HUES48 (cell line): Measurements from ENCODE around the gene MALRD1.

Experiments used
- H3K27ac ChIP-seq: one replicate; pipeline ENCODE4 v1.7.0; 2013; ENCODE audit warnings: low read depth, low read length, inconsistent platforms
- H3K27me3 ChIP-seq: 2 replicates; pipeline ENCODE4 v1.6.1; 2013; ENCODE audit warnings: mild to moderate bottlenecking, low read length; ENCODE audit not compliant: control insufficient read depth, insufficient read depth
- H3K36me3 ChIP-seq: 2 replicates; pipeline ENCODE4 v1.6.1; 2013; ENCODE audit warnings: low read length; ENCODE audit not compliant: control insufficient read depth, insufficient read depth
- H3K4me1 ChIP-seq: 2 replicates; pipeline ENCODE4 v1.6.1; 2013; ENCODE audit warnings: mild to moderate bottlenecking, low read length; ENCODE audit not compliant: control insufficient read depth, insufficient read depth
- H3K4me3 ChIP-seq: 2 replicates; pipeline ENCODE4 v1.5.1; 2013; ENCODE audit warnings: mild to moderate bottlenecking, low read depth, low read length
- H3K9ac ChIP-seq: 2 replicates; pipeline ENCODE4 v1.6.1; 2013; ENCODE audit warnings: mild to moderate bottlenecking, low read depth, low read length, moderate library complexity
- H3K9me3 ChIP-seq: 2 replicates; pipeline ENCODE4 v1.6.1; 2013; ENCODE audit warnings: low read length; ENCODE audit not compliant: control insufficient read depth, insufficient read depth

Gene MALRD1

DNA sequence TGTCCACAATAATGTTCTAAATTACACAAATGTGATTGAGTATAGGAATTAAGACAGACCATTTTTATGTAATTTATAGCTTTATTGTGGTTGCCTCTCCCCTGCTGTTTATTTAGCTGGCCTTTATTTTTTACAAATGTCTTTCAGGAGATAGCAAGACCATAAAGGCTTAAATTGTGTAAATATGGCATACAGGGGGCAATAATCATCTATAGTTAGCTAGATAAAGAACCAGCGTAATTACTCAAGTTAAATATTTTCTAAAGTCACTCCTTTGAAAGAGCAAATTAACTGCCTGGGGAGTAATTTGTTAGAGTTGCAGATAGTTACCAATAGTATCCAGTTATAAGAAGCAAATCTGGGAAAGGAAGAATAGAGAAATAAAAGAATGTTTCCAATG is at the start of gene MALRD1:
Gene MALRD1, plus strand, starts transcription at position 313 of the 400 bp plus-strand sequence. CDS start 138 bp downstream, outside the sequence.
- Histone ChIP-seq H3K9me3 (no peaks in the 10 kb centered on the region), H3K36me3 (no peaks in the 10 kb centered on the region), H3K4me3 (no peak within 1 kb of the TSS), H3K27ac (no peak within 1 kb of the TSS), H3K4me1 (no peaks in the 10 kb centered on the region), H3K27me3 (no peaks in the 10 kb centered on the region), H3K9ac (no peak within 1 kb of the TSS)

DNA sequence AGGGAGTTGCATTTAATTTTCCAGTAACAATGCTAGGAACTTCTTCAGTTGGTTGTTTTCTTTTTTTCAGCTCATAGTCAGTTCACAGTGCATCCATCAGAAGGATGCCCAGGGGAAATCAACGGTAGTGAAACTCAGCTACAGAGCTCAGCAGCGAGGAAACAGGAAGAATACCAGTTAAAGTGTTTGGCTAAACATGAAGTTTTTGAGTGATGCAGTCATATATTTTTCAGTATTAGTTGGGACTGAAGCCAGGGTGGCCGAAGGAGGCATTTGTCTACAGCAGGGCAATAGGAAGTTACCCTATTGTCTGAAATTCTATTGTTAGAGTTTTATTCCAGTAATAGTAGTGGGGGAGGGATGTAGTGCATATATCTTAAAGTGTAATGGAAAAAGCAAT is 45.3 kb upstream of the MALRD1 start:
- no peaks in the 10 kb centered on the region for H3K36me3 ChIP-seq
- no peaks in the 10 kb centered on the region for H3K27me3 ChIP-seq
- no peak overlapping the region for H3K27ac ChIP-seq
- H3K9ac ChIP-seq = no peak overlapping the region
- H3K4me1 ChIP-seq = no peaks in the 10 kb centered on the region
- H3K9me3 ChIP-seq = no peaks in the 10 kb centered on the region
- no peak overlapping the region for H3K4me3 ChIP-seq

DNA sequence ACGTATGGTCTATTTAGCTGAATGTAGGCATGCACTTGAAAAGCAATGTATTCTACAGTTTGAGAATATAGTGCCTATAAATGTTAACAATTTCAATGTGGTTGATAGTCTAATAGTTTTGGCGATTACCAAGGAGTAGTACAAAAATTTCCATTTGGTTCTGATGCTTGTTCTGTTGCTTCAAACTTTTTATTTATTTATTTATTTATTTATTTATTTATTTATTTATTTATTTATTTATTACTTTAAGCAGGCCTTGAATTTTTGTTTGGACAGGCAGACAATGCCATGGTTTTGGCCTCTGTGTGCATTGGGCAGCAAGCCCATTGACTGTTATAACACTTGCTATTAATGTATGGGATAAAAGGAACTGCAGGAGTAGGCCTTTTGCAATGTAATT is 36.5 kb upstream of the MALRD1 start:
- no peak overlapping the region for H3K9ac ChIP-seq
- H3K27me3 ChIP-seq = no peaks in the 10 kb centered on the region
- no peak overlapping the region for H3K4me3 ChIP-seq
- H3K9me3 ChIP-seq = no peaks in the 10 kb centered on the region
- H3K36me3 ChIP-seq = no peaks in the 10 kb centered on the region
- H3K4me1 ChIP-seq = no peaks in the 10 kb centered on the region
- no peak overlapping the region for H3K27ac ChIP-seq

DNA sequence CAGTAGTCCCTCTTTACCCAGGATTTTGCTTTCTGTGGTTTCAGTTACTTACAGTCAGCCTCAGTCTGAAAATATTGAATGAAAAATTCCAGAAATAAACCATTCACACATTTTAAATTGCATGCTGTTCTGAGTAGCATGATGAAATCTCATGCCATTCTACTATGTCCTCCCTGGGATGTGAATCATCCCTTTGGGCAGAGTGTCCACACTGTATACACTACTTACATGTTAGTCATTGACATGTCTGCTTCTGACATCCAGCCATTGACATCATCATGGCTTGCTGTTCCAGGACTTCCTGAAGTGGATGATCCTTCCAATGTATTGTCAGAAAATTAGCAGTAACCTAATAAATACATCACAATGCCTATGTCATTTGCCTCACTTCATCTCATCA is 34.6 kb upstream of the MALRD1 start:
- H3K9ac ChIP-seq = no peak overlapping the region
- H3K36me3 ChIP-seq = no peaks in the 10 kb centered on the region
- no peak overlapping the region for H3K27ac ChIP-seq
- no peak overlapping the region for H3K4me3 ChIP-seq
- no peaks in the 10 kb centered on the region for H3K4me1 ChIP-seq
- no peaks in the 10 kb centered on the region for H3K27me3 ChIP-seq
- H3K9me3 ChIP-seq = no peaks in the 10 kb centered on the region

DNA sequence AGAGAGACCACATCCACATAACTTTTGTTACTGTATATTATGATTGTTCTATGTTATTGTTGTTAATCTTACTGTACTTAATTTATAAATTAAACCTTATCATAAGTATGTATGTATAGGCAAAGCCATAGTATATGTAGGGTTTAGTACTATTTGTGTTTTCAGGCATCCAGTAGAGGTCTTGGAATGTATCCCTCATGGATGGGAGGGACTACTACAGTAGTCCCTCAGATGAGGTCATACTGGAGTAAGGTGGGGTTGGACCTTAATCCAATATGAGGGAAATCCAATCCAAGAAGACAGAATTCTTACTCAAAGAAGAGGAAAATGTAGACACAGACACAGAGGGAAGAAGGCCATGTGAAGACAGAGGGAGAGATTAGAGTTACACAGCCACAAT is 34.1 kb upstream of the MALRD1 start:
- no peaks in the 10 kb centered on the region for H3K9me3 ChIP-seq
- no peak overlapping the region for H3K9ac ChIP-seq
- H3K4me3 ChIP-seq = no peak overlapping the region
- no peaks in the 10 kb centered on the region for H3K36me3 ChIP-seq
- H3K27me3 ChIP-seq = no peaks in the 10 kb centered on the region
- no peak overlapping the region for H3K27ac ChIP-seq
- H3K4me1 ChIP-seq = no peaks in the 10 kb centered on the region

DNA sequence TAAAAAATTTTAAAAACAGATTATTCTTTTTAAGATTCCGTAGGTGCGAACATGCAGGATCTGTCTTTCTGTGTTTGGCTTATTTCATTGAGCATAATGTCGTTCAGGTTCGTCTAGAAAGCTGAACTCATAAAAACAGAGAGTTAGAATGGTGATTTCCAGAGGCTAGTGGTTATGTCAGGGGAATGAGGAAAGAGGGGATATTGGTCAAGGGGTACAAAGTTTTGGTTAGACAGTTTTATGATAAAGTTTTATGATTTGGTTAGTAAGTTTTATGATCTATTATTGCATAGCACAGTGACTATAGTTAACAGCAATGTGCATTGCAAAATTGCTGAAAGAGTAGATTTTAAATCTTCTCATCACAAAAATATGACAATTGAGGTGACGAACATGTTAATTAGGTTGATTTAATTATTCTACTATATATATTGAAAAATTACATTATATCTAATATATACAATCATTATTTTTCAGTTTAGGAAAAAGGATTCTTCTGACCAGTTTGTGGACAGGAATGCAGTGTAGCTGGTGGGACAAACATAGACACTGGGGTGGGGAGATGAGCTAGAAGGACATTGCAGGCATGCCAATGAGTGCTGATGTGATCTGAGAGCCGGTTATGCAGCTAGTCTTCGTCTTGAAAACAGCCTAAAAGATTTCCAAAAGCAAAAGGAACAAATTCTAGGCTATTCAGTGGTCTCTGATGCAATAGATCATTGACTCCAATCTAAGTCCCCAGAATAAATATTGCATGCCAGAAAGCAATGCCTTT is 31.3 kb upstream of the MALRD1 start:
- Histone ChIP-seq H3K27ac (no peak overlapping the region), H3K9ac (no peak overlapping the region), H3K9me3 (no peaks in the 10 kb centered on the region), H3K27me3 (no peaks in the 10 kb centered on the region), H3K36me3 (no peaks in the 10 kb centered on the region), H3K4me1 (no peaks in the 10 kb centered on the region), H3K4me3 (no peak overlapping the region)

DNA sequence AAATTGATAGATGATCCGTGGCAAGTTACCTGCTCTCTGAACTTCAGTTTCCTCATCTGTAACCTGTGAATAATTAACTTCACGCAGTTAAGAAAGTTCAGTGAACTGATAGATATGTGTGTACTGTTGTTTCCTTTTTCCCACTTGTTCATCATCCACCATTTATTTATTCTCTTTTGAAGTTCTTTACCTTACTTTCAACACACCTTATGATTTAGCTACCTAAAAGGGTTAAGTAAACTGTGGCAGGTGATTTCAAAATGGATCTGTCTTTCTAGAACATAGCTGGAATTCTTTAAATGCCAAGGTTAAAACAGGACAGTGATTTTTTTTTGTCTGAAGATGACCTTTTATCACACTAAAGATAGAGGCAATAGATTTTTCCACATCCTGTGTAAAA is 27.4 kb upstream of the MALRD1 start:
- Histone ChIP-seq H3K27me3 (no peaks in the 10 kb centered on the region), H3K36me3 (no peaks in the 10 kb centered on the region), H3K27ac (no peak overlapping the region), H3K9ac (no peak overlapping the region), H3K4me3 (no peak overlapping the region), H3K4me1 (no peaks in the 10 kb centered on the region; the same call in 1 of the 2 replicates), H3K9me3 (no peaks in the 10 kb centered on the region)

DNA sequence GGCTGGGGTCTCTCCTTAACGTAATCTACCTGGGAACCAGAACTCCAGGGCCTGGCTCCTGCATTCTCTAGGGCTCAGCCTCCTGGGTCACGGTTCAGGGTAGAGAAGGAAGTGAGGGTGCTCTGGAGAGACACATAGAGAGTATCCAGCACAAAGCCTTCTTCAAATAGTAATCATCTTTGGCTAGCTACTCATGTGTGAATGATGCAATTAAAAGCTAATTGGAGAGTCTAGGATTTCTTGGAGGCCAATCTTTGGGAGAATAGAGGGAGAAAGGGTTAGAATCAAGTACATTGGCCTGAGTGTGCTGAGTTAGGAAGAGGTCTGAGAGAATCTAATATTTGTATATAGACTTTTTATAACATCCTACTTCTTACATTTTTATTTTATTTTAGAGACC is 24.0 kb upstream of the MALRD1 start:
- H3K9me3 ChIP-seq = no peaks in the 10 kb centered on the region
- H3K4me3 ChIP-seq = no peak overlapping the region
- H3K9ac ChIP-seq = no peak overlapping the region
- no peaks in the 10 kb centered on the region for H3K27me3 ChIP-seq
- no peak overlapping the region for H3K27ac ChIP-seq
- H3K36me3 ChIP-seq = no peaks in the 10 kb centered on the region
- no peaks in the 10 kb centered on the region; the same call in 1 of the 2 replicates for H3K4me1 ChIP-seq

DNA sequence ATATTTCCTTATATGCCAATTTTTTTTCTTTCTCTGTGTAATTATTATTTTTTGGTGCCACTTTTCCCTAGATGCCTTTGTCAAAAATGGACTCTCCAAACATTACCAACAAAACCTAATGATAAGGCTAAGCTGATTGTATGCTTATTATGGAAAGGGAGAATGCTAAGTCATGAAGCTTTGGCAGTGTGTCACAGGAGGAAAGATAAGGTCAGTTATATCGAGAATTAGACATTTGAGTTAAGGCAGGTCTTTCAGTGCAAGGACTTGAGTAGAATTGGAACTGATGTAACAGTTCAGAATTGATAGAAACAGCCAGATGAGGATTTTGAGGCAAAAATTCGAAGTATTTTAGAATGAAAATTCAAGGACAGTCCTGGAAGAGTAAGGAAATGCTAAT is 16.8 kb upstream of the MALRD1 start:
- Histone ChIP-seq H3K36me3 (no peaks in the 10 kb centered on the region), H3K9ac (no peak overlapping the region), H3K4me1 (no peaks in the 10 kb centered on the region), H3K27me3 (no peaks in the 10 kb centered on the region), H3K27ac (no peak overlapping the region), H3K4me3 (no peak overlapping the region), H3K9me3 (no peaks in the 10 kb centered on the region)

DNA sequence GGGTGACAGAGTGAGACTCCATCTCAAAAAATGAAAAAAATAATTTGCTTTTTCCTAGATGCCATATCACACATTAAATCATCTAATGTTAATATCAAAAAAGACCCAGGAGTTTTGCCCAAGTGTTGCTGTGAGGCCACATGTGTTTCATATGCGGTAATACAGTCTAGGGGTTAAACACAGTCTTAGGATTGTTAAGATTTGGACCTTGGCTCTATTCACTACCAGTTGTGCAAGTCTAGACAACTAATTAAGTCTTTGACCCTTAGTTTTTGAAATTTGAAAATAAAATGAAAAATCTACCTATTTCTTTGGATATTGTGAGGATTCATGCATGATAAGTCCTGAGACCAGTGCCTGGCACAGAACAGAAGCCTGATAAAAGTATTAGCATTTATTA is 14.9 kb upstream of the MALRD1 start:
- H3K4me3 ChIP-seq = no peak overlapping the region
- H3K27me3 ChIP-seq = no peaks in the 10 kb centered on the region
- H3K4me1 ChIP-seq = no peaks in the 10 kb centered on the region
- no peaks in the 10 kb centered on the region for H3K36me3 ChIP-seq
- H3K9ac ChIP-seq = no peak overlapping the region
- H3K9me3 ChIP-seq = no peaks in the 10 kb centered on the region
- H3K27ac ChIP-seq = no peak overlapping the region

DNA sequence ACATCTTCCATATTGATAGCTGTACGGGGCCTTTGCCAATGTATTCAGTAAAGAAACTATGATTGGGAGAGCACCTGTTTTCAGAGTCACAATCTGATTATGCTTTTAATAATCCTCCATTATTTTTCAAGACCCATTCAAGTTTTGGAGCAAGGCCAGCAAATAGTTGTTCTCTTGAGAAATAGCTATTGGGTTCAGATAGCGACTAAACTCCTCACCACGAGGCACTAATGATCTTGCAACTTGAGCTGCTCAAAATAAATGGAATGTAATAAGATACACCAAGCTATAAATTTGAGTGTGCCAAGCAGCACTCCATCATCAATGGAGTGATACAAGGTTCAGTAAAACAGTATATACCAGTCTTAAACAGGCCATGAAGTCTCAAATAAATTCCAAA is 7.4 kb upstream of the MALRD1 start:
- no peaks in the 10 kb centered on the region for H3K27me3 ChIP-seq
- H3K4me1 ChIP-seq = no peaks in the 10 kb centered on the region
- no peak overlapping the region for H3K9ac ChIP-seq
- no peaks in the 10 kb centered on the region for H3K36me3 ChIP-seq
- H3K9me3 ChIP-seq = no peaks in the 10 kb centered on the region
- no peak overlapping the region for H3K4me3 ChIP-seq
- H3K27ac ChIP-seq = no peak overlapping the region
